Activated T-helper 2 cell treated with anti-CD3 and anti-CD28 coated beads, Interferon-gamma antibody, Interleukin-2, Interleukin-4, amounts not matched to agents 10 μg/mL and 5 μg/mL and 100 μg/mL, durations not matched to agents 14 hours and 24 hours and 36 hours (primary cell): ENCODE data around the gene SLC22A7. TPM values are rescaled to one million over a fixed set of nuclear protein-coding genes. Genes with fewer than 3 reads are reported as not detected.

Experiments used
- DNase-seq: peaks from one replicate; pipeline ENCODE4 v3.0.0; 2021; ENCODE audit warnings: low spot score
- H3K27ac Mint-ChIP-seq: one replicate; pipeline ENCODE4 v1.8.0; 2021; ENCODE audit warnings: mixed read lengths
- H3K27me3 Mint-ChIP-seq: one replicate; pipeline ENCODE4 v1.8.0; 2021; ENCODE audit warnings: low read depth, mixed read lengths
- H3K36me3 Mint-ChIP-seq: one replicate; pipeline ENCODE4 v1.8.0; 2021; ENCODE audit warnings: low read depth, mixed read lengths
- H3K4me1 Mint-ChIP-seq: one replicate; pipeline ENCODE4 v1.8.0; 2021; ENCODE audit warnings: low read depth, mixed read lengths
- H3K4me3 Mint-ChIP-seq: one replicate; pipeline ENCODE4 v1.8.0; 2021; ENCODE audit warnings: low read depth, mild to moderate bottlenecking, moderate library complexity, mixed read lengths
- H3K9me3 Mint-ChIP-seq: one replicate; pipeline ENCODE4 v1.8.0; 2021; ENCODE audit warnings: mixed read lengths
- intact Hi-C: fragments of 100-400 bp; cut with micrococcal nuclease; formaldehyde crosslinking; loops from one replicate; pipeline ENCODE4 v1.15.1; 2023
- total RNA-seq: library from RNA; stranded (reverse); gene quantifications from 2 replicates; pipeline ENCODE4 v1.2.3, GENCODE V29; 2022

The SLC22A7 gene
- total RNA-seq, 1 donor from 2014 or later, result not detected

- no peak overlapping the region for H3K27ac Mint-ChIP-seq
- peaks cover 14% of the 10 kb centered on the region for H3K4me1 Mint-ChIP-seq
- peaks cover 49% of the 10 kb centered on the region for H3K27me3 Mint-ChIP-seq
- no peak overlapping the region for H3K4me3 Mint-ChIP-seq
- H3K36me3 Mint-ChIP-seq, result no peaks in the 10 kb centered on the region
- no peak for DNase-seq
- intact Hi-C loops, result no loop called here
- H3K9me3 Mint-ChIP-seq, result no peaks in the 10 kb centered on the region
These were observed 26.8 kb upstream of the SLC22A7 start for GRCh38 chr6:43271103-43271815.

DNA sequence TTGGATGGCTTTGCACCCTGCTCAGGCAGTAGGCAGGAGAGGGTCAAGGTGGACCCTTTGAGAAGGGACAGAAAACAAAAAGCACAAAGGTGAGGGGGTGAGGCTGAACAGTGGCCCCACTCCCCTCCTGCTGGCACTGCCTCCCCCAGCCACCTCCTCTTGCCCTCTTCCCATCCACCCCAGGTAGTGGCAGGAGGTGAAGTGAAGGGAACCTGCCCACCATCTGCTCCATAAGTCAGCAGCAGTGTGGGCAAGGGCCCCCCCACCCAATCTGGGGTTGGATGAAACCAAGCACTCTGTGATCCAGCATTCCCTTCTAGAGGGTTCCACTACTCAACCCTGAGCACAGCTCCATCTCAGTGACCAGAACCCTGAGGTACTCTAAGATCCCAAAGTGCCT lies 26.1 kb upstream of the SLC22A7 start:
- Mint-ChIP-seq H3K36me3 (no peaks in the 10 kb centered on the region), H3K27me3 (peaks cover 52% of the 10 kb centered on the region), H3K4me3 (no peak overlapping the region), H3K27ac (no peak overlapping the region), H3K9me3 (no peaks in the 10 kb centered on the region), H3K4me1 (peaks cover 14% of the 10 kb centered on the region)
- no peak for DNase-seq
- intact Hi-C loops, result no loop called here

DNA sequence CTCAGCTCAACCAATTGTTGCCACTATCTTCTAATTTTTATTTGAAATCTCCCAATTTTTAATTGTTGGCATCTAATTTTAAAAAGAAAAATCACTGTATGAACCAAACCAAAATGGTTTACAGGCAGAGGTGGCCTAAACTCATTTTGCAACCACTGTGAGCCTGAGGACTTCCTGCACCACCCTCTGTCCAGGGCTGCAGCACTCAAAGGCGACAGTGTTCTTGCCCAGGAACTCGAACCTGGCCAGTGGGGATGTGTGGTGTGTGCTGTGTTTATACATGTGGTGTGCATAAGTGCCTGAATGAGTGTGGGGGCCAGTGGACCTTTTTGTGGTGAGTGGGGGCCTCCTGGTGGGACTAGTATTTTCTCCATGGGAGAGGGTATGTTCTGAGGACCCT lies 24.4 kb upstream of the SLC22A7 start:
- intact Hi-C loops, result no loop called here
- peaks cover 52% of the 10 kb centered on the region for H3K27me3 Mint-ChIP-seq
- H3K27ac Mint-ChIP-seq, result no peak overlapping the region
- H3K36me3 Mint-ChIP-seq, result no peaks in the 10 kb centered on the region
- DNase-seq, result no peak
- H3K4me3 Mint-ChIP-seq, result no peak overlapping the region
- no peaks in the 10 kb centered on the region for H3K9me3 Mint-ChIP-seq
- H3K4me1 Mint-ChIP-seq, result peaks cover 17% of the 10 kb centered on the region

DNA sequence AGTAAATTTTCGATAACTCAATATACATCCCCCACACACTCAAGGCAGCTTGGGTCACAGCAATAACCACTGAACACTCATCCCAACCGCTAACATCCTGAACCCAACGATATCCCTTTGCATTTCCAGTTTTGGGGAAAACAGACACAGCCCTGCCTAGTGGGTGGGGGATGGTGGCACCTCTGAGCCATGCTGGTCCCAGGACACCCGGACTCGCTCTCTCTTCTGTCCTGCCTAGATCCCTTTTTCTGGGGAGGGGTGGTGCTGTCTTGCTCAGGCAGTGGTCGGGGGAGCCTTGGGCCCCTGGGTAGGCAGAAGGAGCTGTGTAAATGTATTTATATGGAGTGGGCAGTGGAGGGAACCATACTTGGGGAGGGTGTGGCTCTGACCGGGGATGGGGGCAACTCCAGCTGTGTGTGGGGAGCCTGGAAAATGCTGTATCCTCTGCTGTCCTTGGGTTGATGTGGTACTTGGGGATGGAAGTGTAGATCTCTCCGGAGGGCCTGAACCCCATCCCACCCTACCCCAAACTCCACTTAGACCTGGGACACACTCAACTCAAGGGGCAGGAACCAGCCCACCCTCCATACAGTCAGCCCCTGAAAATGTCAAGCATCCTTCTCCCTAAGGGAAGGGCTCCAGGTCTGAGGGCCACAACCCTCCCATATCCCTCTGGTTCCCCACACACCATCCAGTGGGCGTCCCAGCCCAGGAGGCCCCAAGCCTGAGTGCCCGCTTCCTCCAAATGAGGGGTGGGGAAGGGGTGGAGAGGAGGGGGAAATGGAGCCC lies 23.7 kb upstream of the SLC22A7 start:
- no peak overlapping the region for H3K4me3 Mint-ChIP-seq
- H3K4me1 Mint-ChIP-seq, result peaks cover 13% of the 10 kb centered on the region
- H3K36me3 Mint-ChIP-seq, result no peaks in the 10 kb centered on the region
- no peak overlapping the region for H3K27ac Mint-ChIP-seq
- H3K27me3 Mint-ChIP-seq, result peaks cover 47% of the 10 kb centered on the region
- H3K9me3 Mint-ChIP-seq, result no peaks in the 10 kb centered on the region
- intact Hi-C loops, result no loop called here
- DNase-seq, result no peak

- DNase-seq, result peak; percentile 17
- H3K4me1 Mint-ChIP-seq, result peaks cover 13% of the 10 kb centered on the region
- intact Hi-C loops, result no loop called here
- no peaks in the 10 kb centered on the region for H3K9me3 Mint-ChIP-seq
- H3K36me3 Mint-ChIP-seq, result no peaks in the 10 kb centered on the region
- H3K27ac Mint-ChIP-seq, result no peak overlapping the region
- H3K4me3 Mint-ChIP-seq, result peak overlapping the region; percentile 36
- H3K27me3 Mint-ChIP-seq, result peaks cover 45% of the 10 kb centered on the region
These were observed 23.0 kb upstream of the SLC22A7 start for GRCh38 chr6:43274916-43275597.

- peak overlapping the region; percentile 71 for H3K4me3 Mint-ChIP-seq
- H3K9me3 Mint-ChIP-seq, result no peaks in the 10 kb centered on the region
- H3K27ac Mint-ChIP-seq, result no peak overlapping the region
- no peaks in the 10 kb centered on the region for H3K36me3 Mint-ChIP-seq
- intact Hi-C loops, result no loop called here
- peaks cover 13% of the 10 kb centered on the region for H3K4me1 Mint-ChIP-seq
- DNase-seq, result peak; percentile 26
- H3K27me3 Mint-ChIP-seq, result peaks cover 46% of the 10 kb centered on the region
These were observed 22.1 kb upstream of the SLC22A7 start for GRCh38 chr6:43275801-43276576.

DNA sequence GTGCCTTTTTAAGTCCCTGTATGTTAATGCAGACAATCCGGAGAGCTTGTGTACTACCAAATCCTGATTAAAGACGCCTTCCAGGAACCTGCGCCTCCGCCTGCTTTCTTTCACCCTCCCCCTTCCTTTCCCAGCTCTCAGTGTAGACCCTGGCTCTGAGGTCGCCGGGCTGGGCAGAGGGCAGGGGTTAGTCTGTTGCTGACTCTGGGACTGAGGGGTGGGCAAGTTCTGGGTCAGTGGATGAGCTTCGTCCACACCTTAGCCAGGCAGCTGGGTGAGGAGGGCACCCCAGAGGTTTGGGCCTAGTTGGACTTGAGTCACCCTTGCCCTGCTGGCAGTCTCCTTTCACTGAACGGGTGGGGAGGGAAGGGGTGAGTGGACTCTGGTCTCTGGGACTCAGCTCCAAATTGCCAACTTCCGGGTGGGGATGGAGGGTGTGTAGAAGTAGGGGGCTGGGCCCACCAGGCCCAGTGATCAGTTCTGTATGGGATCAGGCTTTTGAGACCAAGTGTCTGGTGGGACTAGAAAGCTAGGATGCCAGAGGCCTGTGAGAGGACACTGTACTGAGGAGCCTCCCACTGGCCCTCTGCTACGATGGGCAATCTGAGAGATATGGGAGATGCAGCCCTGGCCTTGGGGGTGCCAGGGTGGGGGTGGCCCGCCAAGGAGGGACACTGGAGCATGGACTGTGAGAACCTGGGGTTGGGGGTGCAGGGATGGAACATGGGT lies 21.3 kb upstream of the SLC22A7 start:
- H3K27ac Mint-ChIP-seq, result no peak overlapping the region
- no peaks in the 10 kb centered on the region for H3K36me3 Mint-ChIP-seq
- intact Hi-C loops, result no loop called here
- peaks cover 45% of the 10 kb centered on the region for H3K27me3 Mint-ChIP-seq
- no peaks in the 10 kb centered on the region for H3K9me3 Mint-ChIP-seq
- DNase-seq, result no peak
- peaks cover 13% of the 10 kb centered on the region for H3K4me1 Mint-ChIP-seq
- peak overlapping the region; percentile 38 for H3K4me3 Mint-ChIP-seq

DNA sequence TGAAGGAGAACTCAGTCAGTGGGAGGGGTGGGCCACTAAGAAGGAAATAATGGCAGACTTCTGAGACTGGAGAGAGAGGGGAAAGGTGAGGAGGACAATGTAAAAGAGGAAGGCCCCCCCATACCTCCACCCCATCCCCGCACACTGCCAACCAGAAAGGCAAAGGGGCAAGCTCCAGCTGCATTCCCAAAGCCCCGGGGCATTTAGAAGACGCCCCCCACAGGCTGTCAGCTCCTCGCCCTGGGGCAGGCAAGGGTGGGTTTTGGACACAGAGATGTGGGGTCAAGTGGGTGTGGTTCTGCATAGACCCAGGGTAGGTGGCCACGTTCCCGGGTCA lies 20.8 kb upstream of the SLC22A7 start:
- H3K36me3 Mint-ChIP-seq, result no peaks in the 10 kb centered on the region
- intact Hi-C loops, result no loop called here
- no peak overlapping the region for H3K4me3 Mint-ChIP-seq
- no peaks in the 10 kb centered on the region for H3K9me3 Mint-ChIP-seq
- H3K27ac Mint-ChIP-seq, result no peak overlapping the region
- no peak for DNase-seq
- peaks cover 13% of the 10 kb centered on the region for H3K4me1 Mint-ChIP-seq
- peaks cover 41% of the 10 kb centered on the region for H3K27me3 Mint-ChIP-seq

GRCh38 chr6:43277643-43278523 lies 20.2 kb upstream of the SLC22A7 start:
- intact Hi-C loops, result no loop called here
- DNase-seq, result no peak
- H3K4me3 Mint-ChIP-seq, result no peak overlapping the region
- H3K4me1 Mint-ChIP-seq, result peaks cover 13% of the 10 kb centered on the region
- no peaks in the 10 kb centered on the region for H3K36me3 Mint-ChIP-seq
- H3K27me3 Mint-ChIP-seq, result peaks cover 42% of the 10 kb centered on the region
- H3K27ac Mint-ChIP-seq, result no peak overlapping the region
- H3K9me3 Mint-ChIP-seq, result no peaks in the 10 kb centered on the region

DNA sequence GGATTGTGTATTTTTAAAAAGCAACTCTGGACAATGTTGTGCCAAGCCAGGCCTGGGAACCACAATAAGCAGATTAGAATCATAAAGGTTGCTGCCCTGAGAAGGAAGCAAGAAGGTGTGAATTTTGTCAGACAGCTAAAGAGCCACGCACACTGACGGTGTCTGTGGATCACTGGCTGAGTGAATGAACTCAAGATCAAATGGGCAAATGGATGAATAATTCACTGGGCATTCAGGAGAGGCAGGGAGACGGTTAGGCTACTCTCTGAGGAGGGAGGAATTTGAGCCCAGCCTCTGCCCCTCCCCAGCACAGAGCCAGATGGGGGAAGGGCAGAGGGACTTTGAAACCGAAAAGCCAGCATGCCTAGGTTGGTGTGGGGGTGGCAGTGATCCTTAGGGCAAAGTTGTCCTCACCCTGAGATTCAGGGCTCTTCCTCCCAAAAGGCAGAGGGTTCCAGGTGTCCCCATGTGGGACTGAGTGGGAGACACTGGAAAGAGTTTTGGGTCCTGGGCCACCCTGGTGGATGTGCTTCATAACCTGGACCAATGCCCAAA lies 19.5 kb upstream of the SLC22A7 start:
- Mint-ChIP-seq H3K36me3 (no peaks in the 10 kb centered on the region), H3K4me3 (no peak overlapping the region), H3K27me3 (peaks cover 35% of the 10 kb centered on the region), H3K9me3 (no peaks in the 10 kb centered on the region), H3K27ac (no peak overlapping the region), H3K4me1 (peaks cover 13% of the 10 kb centered on the region)
- intact Hi-C loops, result no loop called here
- no peak for DNase-seq

DNA sequence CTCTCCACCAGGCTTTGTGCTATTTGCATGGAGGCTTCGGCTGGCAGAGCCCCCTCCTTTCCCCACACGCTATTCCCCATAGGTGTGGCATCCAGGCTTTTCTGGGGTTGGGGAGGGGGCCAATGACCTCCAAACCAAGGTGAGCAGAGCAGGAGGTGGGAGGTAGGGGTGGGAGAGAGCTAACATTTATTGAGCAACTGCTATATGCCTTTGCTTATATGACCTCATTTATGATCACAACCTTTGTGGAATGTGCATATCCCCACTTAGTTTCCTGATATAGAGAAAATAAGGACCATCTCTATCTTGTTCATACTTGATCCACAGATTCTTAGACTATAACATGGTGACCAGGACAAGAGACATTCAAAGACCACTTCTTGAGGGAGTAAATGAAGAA lies 17.8 kb upstream of the SLC22A7 start:
- H3K27me3 Mint-ChIP-seq, result peaks cover 23% of the 10 kb centered on the region
- DNase-seq, result no peak
- H3K4me3 Mint-ChIP-seq, result no peak overlapping the region
- no peaks in the 10 kb centered on the region for H3K36me3 Mint-ChIP-seq
- H3K9me3 Mint-ChIP-seq, result no peaks in the 10 kb centered on the region
- peaks cover 7% of the 10 kb centered on the region for H3K4me1 Mint-ChIP-seq
- no peak overlapping the region for H3K27ac Mint-ChIP-seq
- intact Hi-C loops, result no loop called here
